GM12878 (cell line): ENCODE data around the gene RARRES2. TPM values are rescaled to one million over a fixed set of nuclear protein-coding genes. Genes with fewer than 3 reads are reported as not detected.

Experiments used
- CHD4 ChIP-seq: fragments of 200-600 bp; sonication (generic); IDR thresholded peaks from 2 replicates; pipeline ENCODE4 v1.6.1; 2016; ENCODE audit warnings: mild to moderate bottlenecking
- DPF2 ChIP-seq: fragments of 450-650 bp; IDR thresholded peaks from 2 replicates; pipeline ENCODE4 v1.6.1; 2017; ENCODE audit warnings: mild to moderate bottlenecking
- JUND ChIP-seq: IDR thresholded peaks from 2 replicates; pipeline ENCODE4 v1.6.1; 2012; ENCODE audit warnings: low read depth, mild to moderate bottlenecking, low read length, improper control_type of control experiment, moderate library complexity
- KLF5 ChIP-seq: fragments of 450-650 bp; IDR thresholded peaks from 2 replicates; pipeline ENCODE4 v1.6.1; 2014; ENCODE audit warnings: mild to moderate bottlenecking; ENCODE audit not compliant: partially characterized antibody
- MTA2 ChIP-seq: fragments of 450-650 bp; IDR thresholded peaks from 2 replicates; pipeline ENCODE4 v1.6.1; 2016; ENCODE audit warnings: low read depth, mild to moderate bottlenecking, moderate library complexity
- NFYB ChIP-seq: IDR thresholded peaks from 2 replicates; pipeline ENCODE4 v1.6.1; 2011; ENCODE audit warnings: low read depth, mild to moderate bottlenecking, low read length, improper control_type of control experiment, moderate library complexity; ENCODE audit not compliant: insufficient read depth
- RAD21 ChIP-seq: IDR thresholded peaks from 2 replicates; pipeline ENCODE4 v1.6.1; 2011; ENCODE audit warnings: mild to moderate bottlenecking, low read depth, low read length, moderate library complexity; ENCODE audit not compliant: insufficient read depth
- RELB ChIP-seq: fragments of 450-650 bp; IDR thresholded peaks from 2 replicates; pipeline ENCODE4 v1.6.1; 2017; ENCODE audit warnings: low read depth, mild to moderate bottlenecking, moderate library complexity
- SIX5 ChIP-seq: IDR thresholded peaks from 2 replicates; pipeline ENCODE4 v1.6.1; 2011; ENCODE audit warnings: mild to moderate bottlenecking, low read depth, low read length, moderate library complexity; ENCODE audit not compliant: severe bottlenecking
- SP1 ChIP-seq: IDR thresholded peaks from one replicate; pipeline ENCODE4 v1.6.1; 2011; ENCODE audit warnings: low read depth, low read length
- SREBF1 ChIP-seq: IDR thresholded peaks from 2 replicates; pipeline ENCODE4 v1.6.1; 2012; ENCODE audit warnings: mild to moderate bottlenecking, low read length
- USF1 ChIP-seq: IDR thresholded peaks from 2 replicates; pipeline ENCODE4 v1.6.1; 2011; ENCODE audit warnings: borderline replicate concordance, low read depth, mild to moderate bottlenecking, moderate library complexity, mixed read lengths, low read length; ENCODE audit not compliant: insufficient read depth; ENCODE audit errors: extremely low read length
- USF2 ChIP-seq: IDR thresholded peaks from 2 replicates; pipeline ENCODE4 v1.6.1; 2011; ENCODE audit warnings: low read depth, low read length, improper control_type of control experiment, borderline replicate concordance
- ZNF207 ChIP-seq: fragments of 450-650 bp; IDR thresholded peaks from 2 replicates; pipeline ENCODE4 v1.6.1; 2014; ENCODE audit warnings: antibody characterized with exemption, mild to moderate bottlenecking, borderline replicate concordance
- polyA plus RNA-seq, 11 experiments: library from polyadenylated mRNA; depleted of rRNA in 4 of 11; unstranded in 6 of 11; stranded (reverse) in 5 of 11; fragments of >200 nt; fragmentation: Nextera tagmentation in 4 of 11; fragmentation: Illumina TruSeq in 1 of 11; extraction: Ambion mirVana in 4 of 11; extraction: Trizol in 1 of 11; gene quantifications; 1 replicate in 1 of 11; 2 replicates in 10 of 11; pipeline versions ENCODE4 v1.2.1 to v1.2.3, GENCODE V29; 2011 to 2016; ENCODE audit warnings: inconsistent platforms in 2 of 11, missing spikeins in 2 of 11, low read depth in 1 of 11
- total RNA-seq, 4 experiments: library from RNA; depleted of rRNA in 3 of 4; stranded (reverse); fragments of >200 nt in 3 of 4; fragmentation: Illumina TruSeq in 1 of 4; extraction: Trizol in 1 of 4; gene quantifications; 2 replicates each; pipeline versions ENCODE4 v1.2.1 to v1.2.3, GENCODE V29; 2013 to 2021

Gene RARRES2
- total and polyA plus RNA-seq, 10 of the 15 experiments (the other 5 are each of a cell fraction or from before 2014, with no cell fraction given): 0.13 to 2.2 (median 0.40) TPM; not detected in 3

GRCh38 chr7:150333659-150334058, 7.8 kb downstream of the RARRES2 start (continued):
- TF ChIP-seq USF1: no peak
- no peak for TF ChIP-seq SIX5
- no peak for TF ChIP-seq CHD4
- no peak for TF ChIP-seq JUND
- TF ChIP-seq SREBF1: no peak
- no peak for TF ChIP-seq RAD21
- no peak for TF ChIP-seq RELB
- no peak for TF ChIP-seq USF2
- no peak for TF ChIP-seq NFYB
- no peak for TF ChIP-seq SP1
- TF ChIP-seq ZNF207: no peak
- TF ChIP-seq MTA2: no peak
- no peak for TF ChIP-seq KLF5
- TF ChIP-seq DPF2: no peak
